HG03097 (cell line): ENCODE measurements around the gene ZNF483.
"Not testable (repeated sequence)": the region's sequence is repeated elsewhere in the genome, so short reads cannot be mapped to it uniquely, and the experiment has no call there.

ENCODE experiments used
- ATAC-seq: cut with Tn5 transposase; IDR thresholded peaks from one replicate; pipeline ENCODE4 v1.9.1; 2021; ENCODE audit not compliant: unreplicated experiment, low FRiP score

The ZNF483 gene

GRCh38 chr9:111542497-111543254, 17.7 kb downstream of the ZNF483 start:
- no peak for ATAC-seq

GRCh38 chr9:111548623-111549022, 23.6 kb downstream of the ZNF483 start:
- no peak for ATAC-seq

GRCh38 chr9:111555425-111555824, 30.4 kb downstream of the ZNF483 start:
- not testable (repeated sequence) for ATAC-seq

- no peak for ATAC-seq
These were observed 34.1 kb downstream of the ZNF483 start for GRCh38 chr9:111559000-111559610.

- no peak for ATAC-seq
These were observed 36.3 kb downstream of the ZNF483 start for GRCh38 chr9:111561165-111561719.

- ATAC-seq: no peak
These were observed 41.3 kb downstream of the ZNF483 start for GRCh38 chr9:111566234-111566633.

- ATAC-seq: not testable (repeated sequence)
These were observed 43.1 kb downstream of the ZNF483 start for GRCh38 chr9:111568127-111568526.

GRCh38 chr9:111572950-111573604, 48.1 kb downstream of the ZNF483 start:
- ATAC-seq: no peak

GRCh38 chr9:111582888-111583287, 57.9 kb downstream of the ZNF483 start:
- ATAC-seq: no peak

- no peak for ATAC-seq
These were observed 61.4 kb downstream of the ZNF483 start for GRCh38 chr9:111586378-111586777.

- ATAC-seq: no peak
These were observed 63.9 kb downstream of the ZNF483 start for GRCh38 chr9:111588846-111589245.

GRCh38 chr9:111597852-111598732, 73.1 kb downstream of the ZNF483 start:
- ATAC-seq: no peak

- ATAC-seq: no peak
These were observed 73.7 kb downstream of the ZNF483 start for GRCh38 chr9:111598733-111599091.

GRCh38 chr9:111599092-111599954, 74.3 kb downstream of the ZNF483 start, which contains the start of gene PTGR1:
TSS of gene PTGR1 (minus strand) at chr9:111599647. CDS start at chr9:111597422, 2,225 bp downstream.
- no peak for ATAC-seq

- no peak for ATAC-seq
These were observed 75.0 kb downstream of the ZNF483 start for GRCh38 chr9:111599955-111600343.

GRCh38 chr9:111601237-111602018, 76.4 kb downstream of the ZNF483 start:
- no peak for ATAC-seq

- no peak for ATAC-seq
These were observed 78.1 kb downstream of the ZNF483 start for GRCh38 chr9:111603041-111603440.

- ATAC-seq: no peak
These were observed 79.2 kb downstream of the ZNF483 start for GRCh38 chr9:111604054-111604615.
